NOMO-1 treated with DMSO at 0.1 percent for 48 hours (cell line): ENCODE measurements around the gene VAV2.
A peak's percentile ranks its signal among the peaks of the same experiment; 100 is the strongest.

Source experiments
- DNase-seq: peaks from one replicate; lab custom pipeline; 2025; ENCODE audit not compliant: unreplicated experiment; lab: John Stamatoyannopoulos, UW

Gene VAV2

GRCh38 chr9:134028575-134029247 is 36.6 kb upstream of the VAV2 start:
- no peak for DNase-seq

- DNase-seq = no peak
Observed at GRCh38 chr9:134028076-134028475, 36.0 kb upstream of the VAV2 start.

GRCh38 chr9:134027561-134027960 is 35.4 kb upstream of the VAV2 start:
- DNase-seq = no peak

DNA sequence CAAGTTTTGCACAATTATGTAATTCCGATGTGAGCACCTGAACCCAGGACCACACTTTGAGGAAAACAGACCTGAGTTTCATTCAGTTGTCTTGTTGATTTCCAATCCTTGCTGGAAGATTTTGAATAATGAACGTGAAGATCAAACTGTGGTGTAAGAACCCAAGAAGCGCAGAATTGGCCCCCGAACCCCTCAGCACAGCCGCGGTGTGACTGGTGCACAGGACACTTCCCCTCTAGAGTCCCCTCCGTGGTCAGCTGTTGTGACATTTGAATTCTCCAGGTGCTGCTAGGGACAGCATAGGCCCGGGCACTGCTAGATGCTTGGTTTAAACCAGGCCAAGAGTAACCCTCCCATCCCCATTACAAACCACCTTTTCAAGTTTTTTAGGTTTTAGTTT is 34.9 kb upstream of the VAV2 start:
- DNase-seq = no peak

DNA sequence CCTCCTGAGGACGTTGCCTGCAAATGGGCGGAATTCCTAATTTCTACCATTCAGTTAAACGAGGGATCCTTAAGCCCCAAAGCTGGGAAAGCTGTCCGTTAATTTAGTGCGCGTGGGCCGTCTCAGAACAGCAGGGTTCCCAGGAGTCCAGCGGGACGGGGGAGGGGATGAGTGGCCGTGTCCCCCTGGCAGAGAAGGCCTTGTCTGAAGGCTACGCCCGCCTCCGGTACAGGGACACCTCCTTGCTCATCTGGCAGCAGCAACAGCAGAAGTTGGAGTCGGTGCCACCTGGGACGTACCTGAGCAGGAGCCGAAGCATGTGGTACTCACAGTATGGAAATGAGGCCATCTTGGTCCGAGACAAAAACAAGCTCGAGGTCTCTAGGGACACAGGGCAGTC is 34.5 kb upstream of the VAV2 start:
- no peak for DNase-seq

DNA sequence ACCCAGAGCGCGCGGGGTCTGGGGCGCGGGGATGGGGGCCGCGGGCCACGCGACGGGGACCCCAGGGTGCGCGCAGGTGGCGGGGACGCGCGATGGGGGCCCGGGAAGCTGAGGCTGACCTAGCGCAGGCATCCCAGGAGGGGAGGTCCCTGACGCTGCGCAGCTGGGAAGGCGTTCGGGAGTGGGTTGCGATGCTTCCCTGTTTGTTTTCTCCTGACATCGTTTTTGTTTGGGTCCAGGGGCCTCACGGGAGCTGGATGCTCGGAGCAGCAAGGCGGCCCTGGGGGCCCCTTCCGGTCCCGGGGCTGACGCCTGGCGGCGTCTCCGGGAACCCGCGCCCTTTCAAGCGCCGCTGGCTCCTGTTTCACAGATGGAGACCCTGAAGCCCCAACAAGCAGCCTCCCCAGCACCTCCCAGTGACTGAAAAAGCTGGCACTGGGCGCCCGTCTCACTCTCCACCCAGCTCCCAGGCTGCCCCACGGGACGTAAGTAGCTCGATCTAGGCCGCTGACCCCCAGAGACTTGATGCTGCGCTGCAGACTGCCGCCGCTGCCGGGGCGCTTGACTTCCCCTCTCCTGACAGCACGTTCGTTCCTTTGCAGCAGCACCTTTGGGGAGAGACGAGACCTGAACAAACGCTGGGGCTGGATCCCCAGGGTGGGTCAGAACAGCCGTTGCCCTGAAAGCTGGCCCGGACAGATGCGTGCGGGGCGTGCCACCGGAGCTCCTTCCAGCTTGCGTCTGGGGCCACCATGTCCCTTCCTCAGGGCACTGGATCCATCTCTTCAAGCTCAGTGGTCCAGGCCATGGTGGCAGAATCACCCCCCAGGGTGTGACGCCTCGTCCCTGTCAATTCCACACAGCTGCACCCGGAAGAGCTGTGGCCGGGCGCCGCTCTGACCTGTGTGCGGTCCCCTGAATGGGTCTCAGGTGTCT is 33.8 kb upstream of the VAV2 start:
- DNase-seq = no peak

- DNase-seq = peak; percentile 98
Observed at GRCh38 chr9:134024828-134025605, 32.9 kb upstream of the VAV2 start, which contains the start of gene BRD3OS. Gene BRD3OS (plus strand): TSS chr9:134025481. CDS start chr9:134026748, 1,267 bp downstream.

- no peak for DNase-seq
Observed at GRCh38 chr9:134024214-134024792, 32.2 kb upstream of the VAV2 start.

GRCh38 chr9:134014946-134015345 is 22.8 kb upstream of the VAV2 start:
- no peak for DNase-seq

DNA sequence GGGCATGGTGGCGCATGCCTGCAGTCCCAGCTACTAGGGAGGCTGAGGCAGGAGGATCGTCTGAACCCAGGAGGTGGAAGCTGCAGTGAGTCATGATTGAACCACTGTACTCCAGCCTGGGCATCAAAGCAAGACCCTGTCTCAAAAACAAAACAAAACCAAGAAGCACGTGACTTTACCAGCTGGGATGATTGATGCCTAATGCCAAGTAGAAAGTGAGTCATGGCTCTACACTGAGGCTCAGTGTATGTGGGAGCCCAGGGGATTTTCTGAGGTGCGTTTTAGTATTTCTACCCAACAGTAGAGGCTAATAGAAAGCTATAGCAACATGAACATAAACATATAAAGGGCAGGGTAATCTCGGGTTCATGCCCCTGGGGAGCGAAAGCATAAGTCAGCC is 19.3 kb upstream of the VAV2 start:
- DNase-seq = no peak

DNA sequence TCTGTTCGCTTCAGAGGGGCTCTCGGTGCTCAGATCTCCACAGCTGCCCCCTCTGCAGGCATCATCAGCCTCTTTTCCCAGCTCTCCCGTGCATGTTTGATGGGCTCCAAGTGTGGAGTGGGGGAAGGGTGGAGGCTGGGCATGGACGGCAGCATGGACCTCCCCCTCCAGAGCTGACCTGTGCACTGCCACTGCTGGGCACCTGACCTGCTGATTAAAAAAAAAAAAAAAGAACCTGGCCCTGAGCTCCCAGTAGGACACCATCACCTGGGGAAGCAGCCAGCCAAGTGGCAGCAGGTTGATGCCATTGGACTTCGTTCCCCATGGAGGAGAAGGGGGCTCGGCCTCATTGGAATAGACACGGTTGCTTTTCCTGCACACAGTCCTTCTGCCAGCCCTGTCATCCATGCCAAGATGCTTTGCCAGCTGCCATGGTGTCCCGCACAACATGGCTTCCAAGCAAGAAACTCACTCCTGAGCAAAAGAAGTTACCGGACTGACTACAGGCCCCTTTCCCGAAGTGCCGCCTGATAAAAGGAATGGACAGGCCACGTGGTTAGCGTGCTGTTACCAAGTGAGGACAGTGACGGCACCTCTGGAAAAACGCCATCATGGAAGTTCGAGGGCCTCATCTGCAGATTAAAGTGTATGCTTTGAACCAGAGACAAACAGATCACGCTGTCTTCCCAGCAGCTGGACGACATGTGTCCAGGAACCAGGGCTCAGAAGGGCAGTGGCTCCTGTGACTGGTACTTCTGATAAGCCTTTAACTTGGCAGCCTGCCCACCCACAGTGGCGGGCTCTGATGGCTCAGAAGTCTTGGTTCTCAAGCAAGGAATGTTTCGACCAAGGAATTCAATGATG is 18.4 kb upstream of the VAV2 start:
- DNase-seq = no peak

DNA sequence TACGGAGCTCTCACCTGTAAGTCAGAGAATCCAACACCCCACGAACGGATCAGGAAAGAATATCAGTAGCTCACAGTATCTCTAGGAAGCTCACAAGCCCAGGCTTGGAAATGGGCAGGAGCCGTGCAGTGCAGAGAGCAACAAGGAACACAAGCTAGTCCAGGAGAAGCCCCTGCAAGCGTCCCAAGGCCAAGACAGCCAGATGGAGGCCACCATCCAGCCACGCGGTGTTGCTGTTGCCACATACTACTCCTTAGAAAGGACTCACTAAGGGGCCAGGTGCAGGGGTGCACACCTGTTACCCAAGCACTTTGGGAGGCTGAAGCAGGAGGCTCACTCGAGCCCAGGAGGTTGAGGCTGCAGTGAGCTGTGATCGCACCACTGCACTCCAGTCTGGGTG is 15.4 kb upstream of the VAV2 start:
- no peak for DNase-seq

DNA sequence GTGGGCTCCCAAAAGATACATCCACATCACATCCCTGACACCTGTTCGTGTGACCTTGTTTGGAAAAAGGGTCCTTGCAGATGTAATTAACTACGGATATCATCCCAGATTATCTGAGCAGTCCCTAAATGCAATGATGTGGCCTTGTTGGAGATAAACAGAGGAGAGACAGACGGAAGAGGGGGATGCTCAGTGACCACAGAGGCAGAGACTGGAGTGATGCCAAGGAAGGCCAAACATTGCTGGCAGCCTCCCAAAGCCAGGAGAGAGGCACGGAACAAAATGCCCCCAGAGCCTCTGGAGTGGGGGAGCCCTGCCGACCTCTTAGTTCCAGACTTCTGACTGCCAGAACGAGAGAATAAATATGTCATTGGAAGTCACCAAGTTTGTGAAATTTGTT is 15.0 kb upstream of the VAV2 start:
- DNase-seq = no peak

DNA sequence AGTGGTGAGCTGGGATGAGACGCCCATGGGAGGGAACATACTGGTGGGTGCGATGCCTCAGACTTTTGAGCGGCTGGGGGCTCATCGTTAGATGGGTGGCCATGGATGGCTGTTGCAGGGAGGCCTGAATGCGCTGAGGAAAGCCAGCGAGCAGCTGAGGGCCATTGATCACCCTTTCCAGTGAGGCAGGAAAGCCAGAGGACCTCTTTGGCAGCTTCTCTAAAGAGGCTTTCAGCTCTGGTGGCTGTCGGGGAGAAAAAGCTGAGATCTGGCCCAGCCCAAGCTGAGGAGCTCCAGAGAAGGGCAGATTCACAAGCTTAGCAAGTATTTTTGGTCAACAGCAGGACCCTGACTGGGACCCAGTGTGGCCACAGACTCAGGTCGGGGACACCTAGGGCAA is 13.3 kb upstream of the VAV2 start:
- DNase-seq = no peak

DNA sequence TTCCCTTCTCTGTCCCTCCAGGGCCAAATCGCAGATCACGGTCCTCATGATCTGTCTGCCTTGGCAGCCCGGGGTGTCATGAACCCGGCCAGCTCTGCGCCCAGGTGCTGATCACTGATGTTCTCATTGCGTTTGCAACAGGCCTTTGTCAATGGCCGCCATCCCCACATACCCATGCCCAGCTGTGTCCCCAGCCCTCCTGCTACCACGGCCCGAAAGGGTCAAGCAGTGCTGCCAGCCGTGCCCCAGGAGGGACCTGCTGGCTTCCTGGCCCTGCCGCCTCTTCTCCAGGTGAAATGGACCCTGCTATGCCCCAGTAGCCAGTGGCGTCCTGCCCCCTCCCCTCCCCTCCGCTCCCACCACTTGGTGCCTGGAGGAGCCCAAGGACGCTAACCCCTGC is 12.8 kb upstream of the VAV2 start:
- DNase-seq = no peak

- DNase-seq = no peak
Observed at GRCh38 chr9:134004131-134004873, 12.2 kb upstream of the VAV2 start.

- DNase-seq = no peak
Observed at GRCh38 chr9:134003237-134003636, 11.1 kb upstream of the VAV2 start.

- DNase-seq = no peak
Observed at GRCh38 chr9:134002796-134003195, 10.7 kb upstream of the VAV2 start.

DNA sequence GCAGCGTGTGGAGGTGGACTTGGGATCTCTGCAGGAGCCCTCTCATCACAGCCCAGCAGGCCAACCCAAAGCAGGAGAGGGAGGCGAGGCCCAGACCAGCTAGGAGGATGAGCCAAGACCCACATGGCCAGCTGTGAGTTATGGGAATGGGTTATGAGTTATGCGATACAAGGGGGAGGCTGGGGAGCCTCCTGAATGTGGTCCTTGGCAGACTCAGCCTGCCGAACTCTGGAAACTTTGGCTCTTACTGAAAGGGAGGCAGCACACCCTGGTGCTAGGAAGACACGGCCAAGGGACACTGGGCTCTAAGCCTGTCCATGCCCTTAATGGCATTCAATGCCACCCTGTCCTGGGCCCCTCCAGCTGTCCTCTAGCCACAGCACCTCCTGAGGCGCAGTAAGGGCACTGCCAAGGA is 7.7 kb upstream of the VAV2 start:
- DNase-seq = no peak
